Activated B cell treated with CpG ODN at 0.5 μM for 24 hours (primary cell): ENCODE data around the gene GSDME. TPM values are rescaled to one million over a fixed set of nuclear protein-coding genes. Genes with fewer than 3 reads are reported as not detected.

Experiments
- ATAC-seq: fragments of 200-7000 bp; cut with Tn5 transposase; one replicate; pipeline ENCODE4 v1.10.0; 2021; ENCODE audit warnings: low read depth, mild to moderate bottlenecking, moderate library complexity
- CTCF ChIA-PET: fragments of 350-600 bp; sonication (Branson Sonifier 250); formaldehyde crosslinking; loops from one replicate; lab custom pipeline; 2021; ENCODE audit warnings: antibody characterized with exemption; lab: Charles Lee
- POLR2A ChIA-PET: fragments of 350-600 bp; sonication (Branson Sonifier 250); formaldehyde crosslinking; loops from one replicate; lab custom pipeline; 2021; ENCODE audit warnings: antibody characterized with exemption; lab: Charles Lee
- DNase-seq: peaks from one replicate; pipeline ENCODE4 v3.0.0; 2022
- H3K27ac Mint-ChIP-seq: one replicate; pipeline ENCODE4 v1.8.0; 2020; ENCODE audit warnings: mixed read lengths
- H3K27me3 Mint-ChIP-seq: one replicate; pipeline ENCODE4 v1.8.0; 2021; ENCODE audit warnings: mixed read lengths
- H3K36me3 Mint-ChIP-seq: one replicate; pipeline ENCODE4 v1.8.0; 2021; ENCODE audit warnings: low read depth, mixed read lengths
- H3K4me1 Mint-ChIP-seq: one replicate; pipeline ENCODE4 v1.8.0; 2021; ENCODE audit warnings: mixed read lengths
- H3K4me3 Mint-ChIP-seq: one replicate; pipeline ENCODE4 v1.8.0; 2020; ENCODE audit warnings: mild to moderate bottlenecking, mixed read lengths
- H3K9me3 Mint-ChIP-seq: one replicate; pipeline ENCODE4 v1.8.0; 2020; ENCODE audit warnings: mixed read lengths
- CTCF ChIP-seq: fragments of 200-600 bp; IDR thresholded peaks from one replicate; pipeline ENCODE4 v1.8.0; 2022; ENCODE audit warnings: antibody characterized with exemption, mild to moderate bottlenecking
- intact Hi-C: fragments of 100-400 bp; cut with micrococcal nuclease; formaldehyde crosslinking; loops from one replicate; pipeline ENCODE4 v1.15.1; 2024
- total RNA-seq: library from RNA; stranded (reverse); gene quantifications from 2 replicates; pipeline ENCODE4 v1.2.3, GENCODE V29; 2022

GSDME gene
- total RNA-seq: 3.1 and 4.1 TPM in 2 replicates

GRCh38 chr7:24757353-24758275 is at the start of gene GSDME:
GSDME (minus strand) TSS chr7:24757464; CDS start chr7:24749774, 7,690 bp downstream.
- H3K27ac Mint-ChIP-seq: peak within 1 kb of the TSS; percentile 55
- CTCF ChIA-PET: no interaction called here
- intact Hi-C loops: no loop called here

GRCh38 chr7:24802300-24802699 is 45.0 kb upstream of the GSDME start:
- no peak overlapping the region for H3K4me3 Mint-ChIP-seq
- TF ChIP-seq CTCF: no peak
- intact Hi-C loops: no loop called here
- H3K4me1 Mint-ChIP-seq: no peaks in the 10 kb centered on the region
- H3K9me3 Mint-ChIP-seq: no peaks in the 10 kb centered on the region
- no peak for ATAC-seq
- POLR2A ChIA-PET: no interaction called here
- peaks cover 62% of the 10 kb centered on the region for H3K36me3 Mint-ChIP-seq
- CTCF ChIA-PET: interaction anchor here (1.2 kb wide), 1 partner anchor 10 kb away, joined by 4 read pairs; no protein-coding TSS in a partner anchor
- DNase-seq: no peak
- H3K27ac Mint-ChIP-seq: no peak overlapping the region
- no peaks in the 10 kb centered on the region for H3K27me3 Mint-ChIP-seq

More at GRCh38 chr7:24757353-24758275, at the start of gene GSDME:
- H3K4me3 Mint-ChIP-seq: peak within 1 kb of the TSS; percentile 92
- peaks cover 25% of the 10 kb centered on the region for H3K4me1 Mint-ChIP-seq
- ATAC-seq: peak; percentile 86
- peak; percentile 58 for DNase-seq
- POLR2A ChIA-PET: no interaction called here
- no peaks in the 10 kb centered on the region for H3K9me3 Mint-ChIP-seq
- H3K36me3 Mint-ChIP-seq: no peaks in the 10 kb centered on the region
- H3K27me3 Mint-ChIP-seq: peaks cover 40% of the 10 kb centered on the region
- no peak for TF ChIP-seq CTCF

- ChIA-PET CTCF (interaction anchor here (0.9 to 1.2 kb wide), 2 partner anchors 10 kb away, joined by 4 read pairs; no protein-coding TSS in a partner anchor), POLR2A (no interaction called here)
- DNase-seq (no peak), ATAC-seq (no peak)
- no peaks in the 10 kb centered on the region for H3K4me1 Mint-ChIP-seq
- H3K4me3 Mint-ChIP-seq: no peak overlapping the region
- H3K36me3 Mint-ChIP-seq: peaks cover 62% of the 10 kb centered on the region
- H3K9me3 Mint-ChIP-seq: no peaks in the 10 kb centered on the region
- no peak overlapping the region for H3K27ac Mint-ChIP-seq
- TF ChIP-seq CTCF: no peak
- H3K27me3 Mint-ChIP-seq: no peaks in the 10 kb centered on the region
- intact Hi-C loops: no loop called here
Measured at GRCh38 chr7:24801883-24802282, 44.6 kb upstream of the GSDME start.

GRCh38 chr7:24800667-24801066 is 43.4 kb upstream of the GSDME start:
- ChIA-PET CTCF (interaction anchor here (0.9 kb wide), 1 partner anchor 12 kb away, joined by 4 read pairs; no protein-coding TSS in a partner anchor), POLR2A (interaction anchor here (0.7 kb wide), 1 partner anchor 325 kb away, joined by 11 read pairs; the partner anchor contains the start of gene CYCS)
- ATAC-seq: no peak
- Mint-ChIP-seq H3K27ac (no peak overlapping the region), H3K4me3 (no peak overlapping the region), H3K36me3 (peaks cover 53% of the 10 kb centered on the region), H3K9me3 (no peaks in the 10 kb centered on the region), H3K4me1 (no peaks in the 10 kb centered on the region), H3K27me3 (no peaks in the 10 kb centered on the region)
- DNase-seq: no peak
- intact Hi-C loops: no loop called here
- no peak for TF ChIP-seq CTCF

GRCh38 chr7:24800073-24800472 is 42.8 kb upstream of the GSDME start:
- intact Hi-C loops: no loop called here
- ChIA-PET CTCF (no interaction called here), POLR2A (no interaction called here)
- peaks cover 53% of the 10 kb centered on the region for H3K36me3 Mint-ChIP-seq
- no peak overlapping the region for H3K4me3 Mint-ChIP-seq
- H3K27ac Mint-ChIP-seq: no peak overlapping the region
- no peaks in the 10 kb centered on the region for H3K27me3 Mint-ChIP-seq
- H3K9me3 Mint-ChIP-seq: no peaks in the 10 kb centered on the region
- ATAC-seq (no peak), DNase-seq (no peak)
- no peak for TF ChIP-seq CTCF
- no peaks in the 10 kb centered on the region for H3K4me1 Mint-ChIP-seq
